ENCODE measurements around the gene CWC25. TPM values are rescaled to one million over a fixed set of nuclear protein-coding genes. Genes with fewer than 3 reads are reported as not detected.

The CWC25 gene
- total RNA-seq, 1 experiment from 2014 or later, result 23.9 TPM

- TF ChIP-seq EZH2phosphoT487 (IDR thresholded peaks at IDR 0.05; ENCODE audit: borderline replicate concordance) (no peak), CEBPB (IDR thresholded peaks at IDR 0.05; ENCODE audit: low read depth) (no peak), SIN3A (IDR thresholded peaks at IDR 0.05; ENCODE audit: low read depth) (no peak), SRF (IDR thresholded peaks at IDR 0.05; ENCODE audit: low read depth) (no peak), RAD21 (IDR thresholded peaks at IDR 0.05; ENCODE audit: low read depth) (no peak)
Observed at GRCh38 chr17:38777641-38778250, 47.4 kb downstream of the CWC25 start (continued).

GRCh38 chr17:38773258-38773657 lies 51.9 kb downstream of the CWC25 start:
- ATAC-seq (no peak), DNase-seq (ENCODE audit: low read depth, low spot score) (no peak)
- peaks cover 35 to 40% of the 10 kb centered on the region in 2 experiments; a peak in 3 of 4 replicates for H3K36me3 ChIP-seq (ENCODE audit: control insufficient read depth in 1 of 2, insufficient read depth in 2 of 2, low read length in 2 of 2)
- ChIA-PET POLR2A (no interaction called here), CTCF (no interaction called here), RAD21 (ENCODE audit: low non-redundant PET in 1 of 2, low total read pairs in 2 of 2, uncharacterized antibody in 2 of 2, unreplicated experiment in 2 of 2) (no interaction called here)
- H3K4me2 ChIP-seq (ENCODE audit: low read length), result no peak overlapping the region
- no peak overlapping the region for H2AFZ ChIP-seq (ENCODE audit: low read depth, low read length, poor library complexity, severe bottlenecking)
- H3K9me3 ChIP-seq (ENCODE audit: control insufficient read depth in 1 of 2, insufficient read depth in 1 of 2, low read depth in 1 of 2, low read length in 2 of 2), result no peaks in the 10 kb centered on the region
- H3K9ac ChIP-seq (ENCODE audit: low read length), result no peak overlapping the region
- intact Hi-C loops (cut with micrococcal nuclease), result no loop called here
- no peaks in the 10 kb centered on the region for H3K27me3 ChIP-seq (ENCODE audit: insufficient read depth, low read length)
- no TSS peak for BruUV-seq (replicated peaks)
- no peaks in the 10 kb centered on the region for H3K9me2 ChIP-seq (ENCODE audit: insufficient read depth)
- H4K20me1 ChIP-seq (ENCODE audit: insufficient read depth), result no peaks in the 10 kb centered on the region
- H3K4me1 ChIP-seq (ENCODE audit: control insufficient read depth in 1 of 2, insufficient read depth in 2 of 2, low read length in 2 of 2), result no peaks in the 10 kb centered on the region
- no peaks in the 10 kb centered on the region for H3K79me2 ChIP-seq (ENCODE audit: insufficient read depth, low read length)
- no peak overlapping the region for H3K4me3 ChIP-seq (replicated peaks in 1 of 2; ENCODE audit: low read depth in 1 of 2, low read length in 2 of 2)
- H3K27ac ChIP-seq (ENCODE audit: low read depth, low read length), result no peak overlapping the region
- no peak for TF ChIP-seq REST (IDR thresholded peaks at IDR 0.05; ENCODE audit: low read depth)
- no peak for TF ChIP-seq SRF (IDR thresholded peaks at IDR 0.05; ENCODE audit: low read depth)
- TF ChIP-seq EZH2phosphoT487 (IDR thresholded peaks at IDR 0.05; ENCODE audit: borderline replicate concordance), result no peak
- TF ChIP-seq MAX (IDR thresholded peaks at IDR 0.05), result no peak
- TF ChIP-seq CBX3 (IDR thresholded peaks at IDR 0.05; ENCODE audit: low read depth), result no peak
- no peak for TF ChIP-seq CEBPB (IDR thresholded peaks at IDR 0.05; ENCODE audit: low read depth)
- no peak for TF ChIP-seq JUND (IDR thresholded peaks at IDR 0.05)
- TF ChIP-seq ZFX (IDR thresholded peaks at IDR 0.05), result no peak
- no peak for TF ChIP-seq POLR2AphosphoS5 (IDR thresholded peaks at IDR 0.05; ENCODE audit: low read depth, low read length)
- TF ChIP-seq EGR1 (IDR thresholded peaks at IDR 0.05; ENCODE audit: low read depth), result no peak
- TF ChIP-seq SP1 (IDR thresholded peaks at IDR 0.05; ENCODE audit: low read depth), result no peak
